GM23338 (cell line): Measurements from ENCODE around the gene PPDPF. TPM values are rescaled to one million over a fixed set of nuclear protein-coding genes. Genes with fewer than 3 reads are reported as not detected.

Experiments
- EZH2 ChIP-seq: fragments of 200-600 bp; sonication (generic); IDR thresholded peaks from one replicate; pipeline ENCODE4 v1.8.0; 2017; ENCODE audit warnings: antibody characterized with exemption, mild to moderate bottlenecking, low read depth; ENCODE audit not compliant: unreplicated experiment
- EZH2phosphoT487 ChIP-seq: fragments of 200-600 bp; sonication (generic); IDR thresholded peaks from one replicate; pipeline ENCODE4 v1.8.1; 2018; ENCODE audit warnings: antibody characterized with exemption; ENCODE audit not compliant: unreplicated experiment
- ZNF114 ChIP-seq: fragments of 250-450 bp; sonication (Bioruptor Pico); IDR thresholded peaks from 2 replicates; pipeline ENCODE4 v1.5.0; 2020; ENCODE audit warnings: mild to moderate bottlenecking, moderate library complexity
- ZNF331 ChIP-seq: fragments of 250-450 bp; sonication (Bioruptor Pico); IDR thresholded peaks from 2 replicates; pipeline ENCODE4 v1.5.0; 2020; ENCODE audit warnings: low read depth, mild to moderate bottlenecking, moderate library complexity
- polyA plus RNA-seq: library from polyadenylated mRNA; unstranded; fragments of >200 nt; fragmentation: Nextera tagmentation; extraction: Ambion mirVana; gene quantifications from 2 replicates; pipeline ENCODE4 v1.2.1, GENCODE V29; 2016
- total RNA-seq: library from RNA; depleted of rRNA; stranded (reverse); fragments of >200 nt; shearing (Covaris generic); gene quantifications from 2 replicates; pipeline ENCODE4 v1.2.3, GENCODE V29; 2014
- TF ChIP-seq, protein P1 (sequence below): fragments of 250-450 bp; sonication (Bioruptor Pico); IDR thresholded peaks from 2 replicates; pipeline ENCODE4 v1.5.0; 2020; ENCODE audit warnings: mild to moderate bottlenecking, moderate library complexity
- TF ChIP-seq, protein P2 (sequence below): IDR thresholded peaks from one replicate; pipeline ENCODE4 v1.6.1; 2018; ENCODE audit warnings: antibody characterized with exemption; ENCODE audit not compliant: unreplicated experiment
- TF ChIP-seq, protein P3 (sequence below), 2 experiments: fragments of 200-600 bp in 1 of 2; sonication (generic) in 1 of 2; conservative IDR thresholded peaks; 2 replicates each; pipeline versions ENCODE4 v1.5.1 to v1.6.1; 2016 to 2017; ENCODE audit warnings: antibody characterized with exemption in 2 of 2, low read depth in 2 of 2, mild to moderate bottlenecking in 2 of 2, moderate library complexity in 1 of 2

PPDPF gene
- total and polyA plus RNA-seq, 2 experiments from 2014 or later = 83.9 to 141 TPM

DNA sequence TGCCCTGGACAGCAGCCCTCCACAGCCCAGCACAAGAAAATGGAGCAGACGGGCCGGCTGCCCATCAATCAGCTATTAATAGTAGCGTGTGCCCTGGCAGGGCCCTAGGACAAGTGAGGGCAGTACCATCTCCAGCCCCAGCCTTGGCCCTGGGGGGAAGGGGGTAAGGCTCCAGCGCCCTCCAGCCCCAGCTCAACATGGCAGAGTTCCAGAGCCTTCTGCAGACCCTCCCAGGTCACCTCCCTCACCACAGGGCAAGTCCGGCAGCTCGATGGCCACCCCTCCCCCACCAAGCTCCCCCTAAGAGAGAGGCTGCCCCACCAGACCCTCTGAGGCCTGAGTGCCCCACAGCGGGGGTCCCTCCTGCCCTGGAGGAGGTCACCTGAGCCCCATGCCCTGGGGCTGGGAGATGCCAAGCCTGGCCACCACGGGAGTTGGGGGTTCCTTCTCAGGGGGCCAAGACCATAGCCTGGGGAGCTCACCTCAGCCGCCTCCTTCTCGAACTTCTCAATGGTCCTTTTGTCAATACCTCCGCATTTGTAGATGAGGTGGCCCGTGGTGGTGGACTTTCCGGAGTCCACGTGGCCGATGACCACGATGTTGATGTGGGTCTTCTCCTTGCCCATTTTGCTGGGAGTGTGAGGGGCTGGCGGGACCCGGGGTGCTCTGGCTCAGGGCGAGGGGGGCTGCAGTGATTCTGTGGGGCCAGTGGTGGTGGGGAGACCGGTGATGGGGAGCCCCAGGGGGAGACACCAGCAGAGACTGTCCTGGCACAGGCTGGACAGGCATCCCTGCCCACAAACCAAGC is 23.2 kb upstream of the PPDPF start (continued):
- TF ChIP-seq, protein P1, sequence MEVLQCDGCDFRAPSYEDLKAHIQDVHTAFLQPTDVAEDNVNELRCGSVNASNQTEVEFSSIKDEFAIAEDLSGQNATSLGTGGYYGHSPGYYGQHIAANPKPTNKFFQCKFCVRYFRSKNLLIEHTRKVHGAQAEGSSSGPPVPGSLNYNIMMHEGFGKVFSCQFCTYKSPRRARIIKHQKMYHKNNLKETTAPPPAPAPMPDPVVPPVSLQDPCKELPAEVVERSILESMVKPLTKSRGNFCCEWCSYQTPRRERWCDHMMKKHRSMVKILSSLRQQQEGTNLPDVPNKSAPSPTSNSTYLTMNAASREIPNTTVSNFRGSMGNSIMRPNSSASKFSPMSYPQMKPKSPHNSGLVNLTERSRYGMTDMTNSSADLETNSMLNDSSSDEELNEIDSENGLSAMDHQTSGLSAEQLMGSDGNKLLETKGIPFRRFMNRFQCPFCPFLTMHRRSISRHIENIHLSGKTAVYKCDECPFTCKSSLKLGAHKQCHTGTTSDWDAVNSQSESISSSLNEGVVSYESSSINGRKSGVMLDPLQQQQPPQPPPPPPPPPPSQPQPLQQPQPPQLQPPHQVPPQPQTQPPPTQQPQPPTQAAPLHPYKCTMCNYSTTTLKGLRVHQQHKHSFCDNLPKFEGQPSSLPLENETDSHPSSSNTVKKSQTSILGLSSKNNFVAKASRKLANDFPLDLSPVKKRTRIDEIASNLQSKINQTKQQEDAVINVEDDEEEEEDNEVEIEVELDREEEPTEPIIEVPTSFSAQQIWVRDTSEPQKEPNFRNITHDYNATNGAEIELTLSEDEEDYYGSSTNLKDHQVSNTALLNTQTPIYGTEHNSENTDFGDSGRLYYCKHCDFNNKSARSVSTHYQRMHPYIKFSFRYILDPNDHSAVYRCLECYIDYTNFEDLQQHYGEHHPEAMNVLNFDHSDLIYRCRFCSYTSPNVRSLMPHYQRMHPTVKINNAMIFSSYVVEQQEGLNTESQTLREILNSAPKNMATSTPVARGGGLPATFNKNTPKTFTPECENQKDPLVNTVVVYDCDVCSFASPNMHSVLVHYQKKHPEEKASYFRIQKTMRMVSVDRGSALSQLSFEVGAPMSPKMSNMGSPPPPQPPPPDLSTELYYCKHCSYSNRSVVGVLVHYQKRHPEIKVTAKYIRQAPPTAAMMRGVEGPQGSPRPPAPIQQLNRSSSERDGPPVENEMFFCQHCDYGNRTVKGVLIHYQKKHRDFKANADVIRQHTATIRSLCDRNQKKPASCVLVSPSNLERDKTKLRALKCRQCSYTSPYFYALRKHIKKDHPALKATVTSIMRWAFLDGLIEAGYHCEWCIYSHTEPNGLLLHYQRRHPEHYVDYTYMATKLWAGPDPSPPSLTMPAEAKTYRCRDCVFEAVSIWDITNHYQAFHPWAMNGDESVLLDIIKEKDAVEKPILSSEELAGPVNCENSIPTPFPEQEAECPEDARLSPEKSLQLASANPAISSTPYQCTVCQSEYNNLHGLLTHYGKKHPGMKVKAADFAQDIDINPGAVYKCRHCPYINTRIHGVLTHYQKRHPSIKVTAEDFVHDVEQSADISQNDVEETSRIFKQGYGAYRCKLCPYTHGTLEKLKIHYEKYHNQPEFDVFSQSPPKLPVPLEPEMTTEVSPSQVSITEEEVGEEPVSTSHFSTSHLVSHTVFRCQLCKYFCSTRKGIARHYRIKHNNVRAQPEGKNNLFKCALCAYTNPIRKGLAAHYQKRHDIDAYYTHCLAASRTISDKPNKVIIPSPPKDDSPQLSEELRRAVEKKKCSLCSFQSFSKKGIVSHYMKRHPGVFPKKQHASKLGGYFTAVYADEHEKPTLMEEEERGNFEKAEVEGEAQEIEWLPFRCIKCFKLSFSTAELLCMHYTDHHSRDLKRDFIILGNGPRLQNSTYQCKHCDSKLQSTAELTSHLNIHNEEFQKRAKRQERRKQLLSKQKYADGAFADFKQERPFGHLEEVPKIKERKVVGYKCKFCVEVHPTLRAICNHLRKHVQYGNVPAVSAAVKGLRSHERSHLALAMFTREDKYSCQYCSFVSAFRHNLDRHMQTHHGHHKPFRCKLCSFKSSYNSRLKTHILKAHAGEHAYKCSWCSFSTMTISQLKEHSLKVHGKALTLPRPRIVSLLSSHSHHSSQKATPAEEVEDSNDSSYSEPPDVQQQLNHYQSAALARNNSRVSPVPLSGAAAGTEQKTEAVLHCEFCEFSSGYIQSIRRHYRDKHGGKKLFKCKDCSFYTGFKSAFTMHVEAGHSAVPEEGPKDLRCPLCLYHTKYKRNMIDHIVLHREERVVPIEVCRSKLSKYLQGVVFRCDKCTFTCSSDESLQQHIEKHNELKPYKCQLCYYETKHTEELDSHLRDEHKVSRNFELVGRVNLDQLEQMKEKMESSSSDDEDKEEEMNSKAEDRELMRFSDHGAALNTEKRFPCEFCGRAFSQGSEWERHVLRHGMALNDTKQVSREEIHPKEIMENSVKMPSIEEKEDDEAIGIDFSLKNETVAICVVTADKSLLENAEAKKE (CRISPR knock-in tag) = no peak
- no peak for TF ChIP-seq ZNF114
- no peak for TF ChIP-seq EZH2
- no peak for TF ChIP-seq ZNF331 (CRISPR knock-in tag)
- TF ChIP-seq EZH2phosphoT487 = no peak
- TF ChIP-seq, protein P2, sequence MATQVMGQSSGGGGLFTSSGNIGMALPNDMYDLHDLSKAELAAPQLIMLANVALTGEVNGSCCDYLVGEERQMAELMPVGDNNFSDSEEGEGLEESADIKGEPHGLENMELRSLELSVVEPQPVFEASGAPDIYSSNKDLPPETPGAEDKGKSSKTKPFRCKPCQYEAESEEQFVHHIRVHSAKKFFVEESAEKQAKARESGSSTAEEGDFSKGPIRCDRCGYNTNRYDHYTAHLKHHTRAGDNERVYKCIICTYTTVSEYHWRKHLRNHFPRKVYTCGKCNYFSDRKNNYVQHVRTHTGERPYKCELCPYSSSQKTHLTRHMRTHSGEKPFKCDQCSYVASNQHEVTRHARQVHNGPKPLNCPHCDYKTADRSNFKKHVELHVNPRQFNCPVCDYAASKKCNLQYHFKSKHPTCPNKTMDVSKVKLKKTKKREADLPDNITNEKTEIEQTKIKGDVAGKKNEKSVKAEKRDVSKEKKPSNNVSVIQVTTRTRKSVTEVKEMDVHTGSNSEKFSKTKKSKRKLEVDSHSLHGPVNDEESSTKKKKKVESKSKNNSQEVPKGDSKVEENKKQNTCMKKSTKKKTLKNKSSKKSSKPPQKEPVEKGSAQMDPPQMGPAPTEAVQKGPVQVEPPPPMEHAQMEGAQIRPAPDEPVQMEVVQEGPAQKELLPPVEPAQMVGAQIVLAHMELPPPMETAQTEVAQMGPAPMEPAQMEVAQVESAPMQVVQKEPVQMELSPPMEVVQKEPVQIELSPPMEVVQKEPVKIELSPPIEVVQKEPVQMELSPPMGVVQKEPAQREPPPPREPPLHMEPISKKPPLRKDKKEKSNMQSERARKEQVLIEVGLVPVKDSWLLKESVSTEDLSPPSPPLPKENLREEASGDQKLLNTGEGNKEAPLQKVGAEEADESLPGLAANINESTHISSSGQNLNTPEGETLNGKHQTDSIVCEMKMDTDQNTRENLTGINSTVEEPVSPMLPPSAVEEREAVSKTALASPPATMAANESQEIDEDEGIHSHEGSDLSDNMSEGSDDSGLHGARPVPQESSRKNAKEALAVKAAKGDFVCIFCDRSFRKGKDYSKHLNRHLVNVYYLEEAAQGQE = no peak
- TF ChIP-seq, protein P3, sequence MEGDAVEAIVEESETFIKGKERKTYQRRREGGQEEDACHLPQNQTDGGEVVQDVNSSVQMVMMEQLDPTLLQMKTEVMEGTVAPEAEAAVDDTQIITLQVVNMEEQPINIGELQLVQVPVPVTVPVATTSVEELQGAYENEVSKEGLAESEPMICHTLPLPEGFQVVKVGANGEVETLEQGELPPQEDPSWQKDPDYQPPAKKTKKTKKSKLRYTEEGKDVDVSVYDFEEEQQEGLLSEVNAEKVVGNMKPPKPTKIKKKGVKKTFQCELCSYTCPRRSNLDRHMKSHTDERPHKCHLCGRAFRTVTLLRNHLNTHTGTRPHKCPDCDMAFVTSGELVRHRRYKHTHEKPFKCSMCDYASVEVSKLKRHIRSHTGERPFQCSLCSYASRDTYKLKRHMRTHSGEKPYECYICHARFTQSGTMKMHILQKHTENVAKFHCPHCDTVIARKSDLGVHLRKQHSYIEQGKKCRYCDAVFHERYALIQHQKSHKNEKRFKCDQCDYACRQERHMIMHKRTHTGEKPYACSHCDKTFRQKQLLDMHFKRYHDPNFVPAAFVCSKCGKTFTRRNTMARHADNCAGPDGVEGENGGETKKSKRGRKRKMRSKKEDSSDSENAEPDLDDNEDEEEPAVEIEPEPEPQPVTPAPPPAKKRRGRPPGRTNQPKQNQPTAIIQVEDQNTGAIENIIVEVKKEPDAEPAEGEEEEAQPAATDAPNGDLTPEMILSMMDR (conservative IDR thresholded peaks at IDR 0.05; ENCODE audit: low read depth in 2 of 2) = no peak
